Chondrocyte (in vitro differentiated cells): ENCODE results near the gene TEX55. TPM values are rescaled to one million over a fixed set of nuclear protein-coding genes. Genes with fewer than 3 reads are reported as not detected.
"Not testable (repeated sequence)": the region's sequence is repeated elsewhere in the genome, so short reads cannot be mapped to it uniquely, and the experiment has no call there.

ENCODE experiments used
- DNase-seq: peaks from one replicate; pipeline ENCODE4 v3.0.0; 2021; ENCODE audit warnings: mixed read lengths, low spot score
- H3K27ac Mint-ChIP-seq: one replicate; pipeline ENCODE4 v1.8.0; 2021; ENCODE audit warnings: mild to moderate bottlenecking, moderate library complexity, mixed read lengths; ENCODE audit not compliant: unreplicated experiment
- H3K27me3 Mint-ChIP-seq: 2 replicates; pipeline ENCODE4 v1.8.0; 2021; ENCODE audit warnings: low read depth, mixed read lengths
- H3K36me3 Mint-ChIP-seq: 2 replicates; pipeline ENCODE4 v1.8.0; 2021; ENCODE audit warnings: low read depth, mixed read lengths
- H3K4me1 Mint-ChIP-seq: 2 replicates; pipeline ENCODE4 v1.8.0; 2021; ENCODE audit warnings: low read depth, mild to moderate bottlenecking, mixed read lengths
- H3K4me3 Mint-ChIP-seq: one replicate; pipeline ENCODE4 v1.8.0; 2021; ENCODE audit warnings: mild to moderate bottlenecking, moderate library complexity, mixed read lengths; ENCODE audit not compliant: unreplicated experiment
- H3K9me3 Mint-ChIP-seq: 2 replicates; pipeline ENCODE4 v1.8.0; 2021; ENCODE audit warnings: low read depth, mixed read lengths
- CTCF ChIP-seq: fragments of 200-600 bp; sonication (generic); IDR thresholded peaks from 2 replicates; pipeline ENCODE4 v1.5.0; 2021; ENCODE audit warnings: antibody characterized with exemption, mild to moderate bottlenecking, moderate library complexity
- total RNA-seq: library from RNA; stranded (reverse); gene quantifications from 3 replicates; pipeline ENCODE4 v1.2.1, GENCODE V29; 2021

TEX55 gene
- total RNA-seq, 1 donor from 2014 or later = not detected

DNA sequence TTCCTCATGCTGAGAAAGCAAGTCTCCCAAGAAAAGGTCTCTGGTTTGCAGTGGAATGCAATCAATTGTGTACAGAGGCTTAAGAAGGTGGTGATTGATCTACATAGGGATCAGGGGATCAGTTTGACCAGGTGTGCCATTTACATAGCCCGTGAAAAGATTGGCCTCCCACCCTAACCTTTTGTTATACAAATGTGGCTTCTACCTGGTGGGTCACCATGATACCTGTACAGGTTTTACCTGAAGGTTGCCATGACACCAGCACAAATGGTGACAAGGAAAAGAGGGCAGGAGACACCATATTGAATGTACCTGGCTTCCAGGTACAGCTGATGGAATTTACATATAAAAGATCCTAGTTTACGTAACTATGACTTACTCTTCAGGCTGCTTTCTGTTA is 25.5 kb upstream of the TEX55 start:
- TF ChIP-seq CTCF = no peak
- DNase-seq = no peak
- Mint-ChIP-seq H3K36me3 (no peaks in the 10 kb centered on the region), H3K4me3 (no peak overlapping the region), H3K9me3 (peaks cover 22% of the 10 kb centered on the region), H3K27ac (no peak overlapping the region), H3K4me1 (no peaks in the 10 kb centered on the region), H3K27me3 (peaks cover 16% of the 10 kb centered on the region)

DNA sequence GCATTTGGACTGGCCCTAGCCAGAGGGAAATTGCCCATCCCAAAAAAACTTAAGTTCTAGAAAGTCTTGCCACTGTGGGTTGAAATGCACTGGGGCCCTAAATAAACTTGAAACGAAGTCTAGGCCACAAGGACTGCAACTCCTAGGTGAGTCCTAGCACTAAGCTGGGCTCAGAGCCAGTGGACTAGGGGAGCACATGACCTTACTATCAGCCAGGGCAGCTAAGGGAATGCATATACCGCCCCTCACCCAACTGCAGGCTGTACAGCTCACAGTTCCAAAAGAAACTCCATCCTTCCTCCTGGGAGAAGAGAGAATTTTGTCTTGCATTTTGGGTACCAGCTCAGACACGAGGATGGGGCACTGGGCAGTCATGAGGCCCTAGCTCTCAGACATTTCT is 23.6 kb upstream of the TEX55 start:
- Mint-ChIP-seq H3K36me3 (no peaks in the 10 kb centered on the region), H3K9me3 (peaks cover 15% of the 10 kb centered on the region)
- DNase-seq = no peak

DNA sequence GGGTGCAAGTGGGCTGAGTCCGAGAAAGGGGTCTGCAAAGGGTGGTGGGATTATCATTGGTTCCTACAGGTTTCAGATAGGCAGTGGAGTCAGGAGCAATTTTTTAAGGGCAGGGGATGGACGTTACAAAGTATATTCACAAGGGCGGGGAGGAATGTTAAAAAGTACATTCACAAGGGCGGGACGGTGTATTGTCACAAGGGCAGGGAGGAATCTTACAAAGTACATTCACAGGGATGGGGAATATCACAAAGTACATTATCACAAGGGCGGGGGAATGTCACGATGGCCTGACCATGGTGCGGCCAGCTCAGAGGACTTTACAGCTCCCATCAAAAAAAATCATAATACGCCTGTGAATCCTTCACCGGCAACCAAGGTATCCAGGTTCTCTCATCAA is 20.6 kb upstream of the TEX55 start:
- Mint-ChIP-seq H3K4me3 (no peak overlapping the region), H3K4me1 (no peaks in the 10 kb centered on the region), H3K27ac (no peak overlapping the region), H3K27me3 (peaks cover 18% of the 10 kb centered on the region), H3K36me3 (peaks cover 2% of the 10 kb centered on the region), H3K9me3 (no peaks in the 10 kb centered on the region)
- DNase-seq = no peak
- TF ChIP-seq CTCF = no peak

More for the DNA sequence above, 23.6 kb upstream of the TEX55 start:
- no peak for TF ChIP-seq CTCF
- H3K27ac Mint-ChIP-seq = no peak overlapping the region
- no peak overlapping the region for H3K4me3 Mint-ChIP-seq
- no peaks in the 10 kb centered on the region for H3K4me1 Mint-ChIP-seq
- peaks cover 20% of the 10 kb centered on the region for H3K27me3 Mint-ChIP-seq

DNA sequence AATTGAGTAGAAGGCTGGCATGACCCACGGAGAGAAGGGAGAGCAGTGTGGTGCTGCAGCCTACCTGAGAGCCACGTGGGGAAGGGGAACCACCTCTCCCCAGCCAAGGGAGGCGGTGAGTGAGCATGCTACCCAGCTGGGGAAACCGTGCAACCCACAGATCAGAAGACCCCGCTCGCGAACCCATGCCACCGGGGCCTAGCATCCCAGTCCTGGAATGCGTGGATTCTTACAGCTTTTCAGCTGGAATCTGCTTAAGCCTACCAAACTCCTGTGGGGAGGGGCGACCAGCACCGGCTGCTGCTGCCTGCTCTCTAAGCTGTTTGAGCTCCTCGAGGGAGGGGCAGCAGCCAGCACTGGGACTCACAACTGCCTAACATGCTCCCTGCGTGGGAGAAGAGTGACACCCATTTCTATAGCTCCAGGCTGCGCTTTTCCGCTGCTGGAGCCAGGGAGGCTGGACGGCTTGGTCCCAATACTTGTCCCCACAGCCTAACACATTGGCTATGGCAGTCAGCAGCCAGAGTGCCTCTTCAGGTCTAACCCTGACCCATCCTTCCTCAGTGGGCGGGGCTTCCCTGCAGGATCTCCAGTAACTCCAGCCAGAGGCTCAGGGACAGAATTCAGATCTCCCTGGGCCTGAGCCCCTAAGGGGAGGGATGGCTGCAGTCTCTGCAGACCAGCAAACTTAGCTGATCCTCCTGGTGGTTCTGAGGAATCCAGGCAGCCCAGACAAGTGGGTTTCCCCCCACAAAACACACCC is 20.0 kb upstream of the TEX55 start:
- Mint-ChIP-seq H3K36me3 (peaks cover 2% of the 10 kb centered on the region), H3K4me3 (no peak overlapping the region), H3K4me1 (no peaks in the 10 kb centered on the region), H3K27ac (no peak overlapping the region), H3K9me3 (no peaks in the 10 kb centered on the region), H3K27me3 (peaks cover 18% of the 10 kb centered on the region)
- TF ChIP-seq CTCF = no peak
- peak; percentile 77 for DNase-seq

DNA sequence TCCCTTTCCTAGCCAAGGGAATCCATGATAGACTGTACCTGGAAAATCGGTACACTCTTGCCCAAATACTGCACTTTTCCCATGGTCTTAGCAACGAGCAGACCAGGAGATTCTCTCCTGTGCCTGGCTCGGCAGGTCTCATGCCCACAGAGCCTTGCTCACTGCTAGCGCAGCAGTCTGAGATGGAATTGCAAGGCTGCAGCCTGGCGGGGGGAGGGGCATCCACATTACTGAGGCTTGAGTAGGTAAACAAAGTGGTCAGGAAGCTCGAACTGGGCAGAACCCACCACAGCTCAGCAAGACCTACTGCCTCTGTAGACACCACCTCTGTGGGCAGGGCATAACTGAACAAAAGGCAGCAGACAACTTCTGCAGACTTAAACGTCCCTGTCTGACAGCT is 15.7 kb upstream of the TEX55 start:
- DNase-seq, H3K9me3 Mint-ChIP-seq, H3K27ac Mint-ChIP-seq, H3K36me3 Mint-ChIP-seq, H3K4me3 Mint-ChIP-seq, H3K4me1 Mint-ChIP-seq: not testable (repeated sequence)
- H3K27me3 Mint-ChIP-seq = peaks cover 32% of the 10 kb centered on the region

GRCh38 chr3:119132291-119132690 is 13.7 kb upstream of the TEX55 start:
- H3K27me3 Mint-ChIP-seq = peaks cover 40% of the 10 kb centered on the region
- not testable (repeated sequence) for H3K36me3 Mint-ChIP-seq, DNase-seq

GRCh38 chr3:119139360-119139759 is 6.6 kb upstream of the TEX55 start:
- H3K27ac Mint-ChIP-seq, H3K4me3 Mint-ChIP-seq, H3K4me1 Mint-ChIP-seq, H3K36me3 Mint-ChIP-seq, DNase-seq, H3K9me3 Mint-ChIP-seq: not testable (repeated sequence)
- peaks cover 18% of the 10 kb centered on the region for H3K27me3 Mint-ChIP-seq

More at GRCh38 chr3:119132291-119132690, 13.7 kb upstream of the TEX55 start:
- H3K4me3 Mint-ChIP-seq, H3K9me3 Mint-ChIP-seq, H3K4me1 Mint-ChIP-seq, H3K27ac Mint-ChIP-seq: not testable (repeated sequence)
